ENCODE measurements around the gene LINC00632. TPM values are rescaled to one million over a fixed set of nuclear protein-coding genes. Genes with fewer than 3 reads are reported as not detected.

LINC00632 gene
- total and polyA plus RNA-seq, 9 donors = 1.8 to 72.9 (median 21.8) TPM

Other genes with a start within 250 kb of the LINC00632 start
- gene SOX3, start 204.7 kb upstream of the LINC00632 start, total RNA-seq = 1 to 10 TPM in 3 of 7 donors, under 1 TPM in 2, not detected in 2; 0.10 to 9.7 (median 2.1) TPM
- under 1 TPM in 1 of 2 donors, not detected in 1; 0.04 TPM for gene SOX3, start 204.7 kb upstream of the LINC00632 start, polyA plus RNA-seq